Keratinocyte (primary cell): Measurements from ENCODE around the gene HNRNPK.
A peak's percentile ranks its signal among the peaks of the same experiment; 100 is the strongest.

Source experiments
- EZH2 ChIP-seq: IDR thresholded peaks from one replicate; pipeline ENCODE4 v1.6.1; 2012; ENCODE audit warnings: inconsistent platforms, mild to moderate bottlenecking, low read length, moderate library complexity
- TF ChIP-seq, protein P1 (sequence below), 3 experiments: IDR thresholded peaks in 1 of 3; conservative IDR thresholded peaks in 1 of 3; optimal IDR thresholded peaks in 1 of 3; 2 replicates in 2 of 3; 3 replicates in 1 of 3; pipeline versions ENCODE3 to v1.5.1; 2011; ENCODE audit warnings: low read length in 3 of 3, mild to moderate bottlenecking in 3 of 3, moderate library complexity in 2 of 3, control low read depth in 1 of 3, inconsistent platforms in 1 of 3; ENCODE audit not compliant: insufficient read depth in 2 of 3; ENCODE audit errors: extremely low read depth in 1 of 3

DNA sequence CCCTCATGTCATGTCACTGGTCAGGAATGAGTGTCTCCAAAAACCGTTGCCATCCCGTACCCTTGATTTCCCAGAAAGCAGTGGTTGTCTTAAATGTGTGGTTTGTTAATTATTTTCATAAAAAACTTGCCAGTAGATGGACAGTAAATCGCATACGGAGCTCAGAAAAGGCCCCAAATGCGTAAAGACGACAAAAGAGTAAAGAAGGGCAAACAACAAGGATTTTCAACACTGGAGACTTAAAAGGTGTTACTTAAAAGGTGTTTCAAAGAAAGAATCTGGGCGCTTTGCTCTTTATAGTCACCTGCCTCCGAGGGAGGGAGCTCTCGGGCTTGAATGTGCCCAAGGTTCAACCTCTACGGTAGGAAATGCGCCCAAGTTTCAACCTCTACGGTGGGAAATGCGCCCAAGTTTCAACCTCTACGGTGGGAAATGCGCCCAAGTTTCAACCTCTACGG, 59.5 kb downstream of the HNRNPK start:
- TF ChIP-seq, protein P1, sequence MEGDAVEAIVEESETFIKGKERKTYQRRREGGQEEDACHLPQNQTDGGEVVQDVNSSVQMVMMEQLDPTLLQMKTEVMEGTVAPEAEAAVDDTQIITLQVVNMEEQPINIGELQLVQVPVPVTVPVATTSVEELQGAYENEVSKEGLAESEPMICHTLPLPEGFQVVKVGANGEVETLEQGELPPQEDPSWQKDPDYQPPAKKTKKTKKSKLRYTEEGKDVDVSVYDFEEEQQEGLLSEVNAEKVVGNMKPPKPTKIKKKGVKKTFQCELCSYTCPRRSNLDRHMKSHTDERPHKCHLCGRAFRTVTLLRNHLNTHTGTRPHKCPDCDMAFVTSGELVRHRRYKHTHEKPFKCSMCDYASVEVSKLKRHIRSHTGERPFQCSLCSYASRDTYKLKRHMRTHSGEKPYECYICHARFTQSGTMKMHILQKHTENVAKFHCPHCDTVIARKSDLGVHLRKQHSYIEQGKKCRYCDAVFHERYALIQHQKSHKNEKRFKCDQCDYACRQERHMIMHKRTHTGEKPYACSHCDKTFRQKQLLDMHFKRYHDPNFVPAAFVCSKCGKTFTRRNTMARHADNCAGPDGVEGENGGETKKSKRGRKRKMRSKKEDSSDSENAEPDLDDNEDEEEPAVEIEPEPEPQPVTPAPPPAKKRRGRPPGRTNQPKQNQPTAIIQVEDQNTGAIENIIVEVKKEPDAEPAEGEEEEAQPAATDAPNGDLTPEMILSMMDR (optimal IDR thresholded peaks at IDR 0.05 in 1 of 3, IDR thresholded peaks at IDR 0.05 in 1 of 3, conservative IDR thresholded peaks at IDR 0.05 in 1 of 3; ENCODE audit: extremely low read depth in 1 of 3, insufficient read depth in 2 of 3, low read length in 3 of 3), result peak; percentile 27 to 60 (median 35)
- no peak for TF ChIP-seq EZH2
